ENCODE data around the gene HOXA7.

GRCh38 chr7:27142580-27143022 lies 13.9 kb downstream of the HOXA7 start:
- TF ChIP-seq CTCF (IDR thresholded peaks at IDR 0.05; ENCODE audit: low read depth, low read length, poor library complexity, severe bottlenecking) (no peak), EZH2phosphoT487 (IDR thresholded peaks at IDR 0.05; ENCODE audit: borderline replicate concordance, low read length) (no peak)
